Jurkat, Clone E6-1 (cell line): Measurements from ENCODE around the gene FAHD2A. TPM values are rescaled to one million over a fixed set of nuclear protein-coding genes. Genes with fewer than 3 reads are reported as not detected.
"Not testable (repeated sequence)": the region's sequence is repeated elsewhere in the genome, so short reads cannot be mapped to it uniquely, and the experiment has no call there.

Source experiments
- DNase-seq: peaks from one replicate; pipeline ENCODE4 v3.0.0-alpha.2; 2011; ENCODE audit warnings: low read depth, low spot score
- H3K4me3 ChIP-seq: 2 replicates; pipeline ENCODE4 v1.5.1; 2011; ENCODE audit warnings: mild to moderate bottlenecking, low read length, control low read depth, moderate library complexity
- polyA plus RNA-seq: library from polyadenylated mRNA; unstranded; fragments of >200 nt; gene quantifications from one replicate; pipeline ENCODE4 v1.2.1, GENCODE V29; 2012; ENCODE audit warnings: missing spikeins; ENCODE audit not compliant: insufficient read length, insufficient read depth

FAHD2A gene, protein sequence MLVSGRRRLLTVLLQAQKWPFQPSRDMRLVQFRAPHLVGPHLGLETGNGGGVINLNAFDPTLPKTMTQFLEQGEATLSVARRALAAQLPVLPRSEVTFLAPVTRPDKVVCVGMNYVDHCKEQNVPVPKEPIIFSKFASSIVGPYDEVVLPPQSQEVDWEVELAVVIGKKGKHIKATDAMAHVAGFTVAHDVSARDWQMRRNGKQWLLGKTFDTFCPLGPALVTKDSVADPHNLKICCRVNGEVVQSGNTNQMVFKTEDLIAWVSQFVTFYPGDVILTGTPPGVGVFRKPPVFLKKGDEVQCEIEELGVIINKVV
- polyA plus RNA-seq = 50.6 TPM

DNA sequence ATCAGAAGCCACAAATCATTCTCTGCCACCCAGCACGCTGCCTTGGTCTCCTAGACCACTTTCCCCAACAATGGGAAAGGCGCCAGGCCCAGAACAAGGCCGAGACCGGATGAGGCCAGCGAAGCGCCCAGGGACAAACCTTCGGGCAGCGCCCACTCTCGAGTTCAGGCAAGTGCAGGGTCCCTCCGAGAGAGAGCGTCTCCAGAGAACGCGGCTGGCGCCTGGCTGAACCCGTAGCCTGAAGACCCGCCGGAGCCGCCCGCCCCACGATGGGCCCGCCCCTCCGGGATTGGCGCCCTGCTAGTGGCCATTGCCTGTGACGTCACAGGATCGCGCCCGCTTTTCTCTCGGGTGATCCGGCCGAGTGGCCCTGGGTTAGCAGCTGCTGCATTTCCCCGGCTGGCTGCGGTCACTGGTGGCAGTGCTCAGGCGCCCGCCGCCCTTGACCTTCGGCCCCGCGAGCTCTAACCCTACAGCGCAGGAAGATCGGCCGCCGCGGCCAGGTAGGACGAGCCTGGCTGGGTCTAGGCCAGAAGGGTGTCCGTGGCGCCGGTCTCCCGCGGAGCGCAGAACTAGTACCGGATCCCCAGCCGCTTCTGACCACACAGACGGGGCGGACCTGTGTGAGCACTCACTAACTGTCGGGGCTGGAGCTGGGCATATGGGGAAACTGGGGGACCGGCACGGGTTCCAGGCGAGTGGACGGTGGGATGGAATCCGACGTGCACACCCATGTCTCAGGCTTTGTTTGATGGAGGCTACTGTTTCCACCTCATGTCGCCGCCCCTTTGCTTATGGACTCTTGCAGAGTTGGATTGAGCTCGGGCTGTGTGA lies at the start of gene FAHD2A:
Gene FAHD2A (plus strand): TSS at position 339 of the 834 bp plus-strand sequence. CDS start 2,851 bp downstream, outside the sequence.
- H3K4me3 ChIP-seq = peak within 1 kb of the TSS; percentile 95
- DNase-seq = peak; percentile 77

DNA sequence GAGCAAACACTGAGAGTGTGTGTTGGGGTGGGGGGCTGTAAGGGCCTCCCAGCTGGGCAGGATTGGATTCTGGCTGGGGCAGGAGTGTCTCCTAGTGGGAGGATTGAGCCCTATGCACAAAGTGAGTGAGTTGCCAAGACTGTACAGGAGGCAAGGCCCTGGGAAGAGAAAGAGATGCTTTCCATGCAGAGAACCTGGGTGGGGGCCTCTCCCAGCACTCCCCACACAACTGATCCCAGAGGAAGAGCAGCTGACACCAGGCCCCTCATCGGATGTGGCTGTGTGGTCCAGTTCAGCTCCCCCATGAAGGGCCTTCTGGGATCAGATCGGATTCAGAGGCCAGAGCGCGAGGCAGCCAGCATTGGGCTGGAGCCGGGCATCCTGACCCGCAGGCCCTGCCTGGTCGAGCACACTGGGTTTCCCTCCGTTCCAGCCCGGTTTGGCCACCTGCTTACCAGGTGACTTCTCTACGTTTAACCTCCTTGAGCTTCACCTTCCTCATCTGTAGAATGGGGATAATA lies 49.4 kb upstream of the FAHD2A start:
- DNase-seq = no peak
- H3K4me3 ChIP-seq = no peak overlapping the region

DNA sequence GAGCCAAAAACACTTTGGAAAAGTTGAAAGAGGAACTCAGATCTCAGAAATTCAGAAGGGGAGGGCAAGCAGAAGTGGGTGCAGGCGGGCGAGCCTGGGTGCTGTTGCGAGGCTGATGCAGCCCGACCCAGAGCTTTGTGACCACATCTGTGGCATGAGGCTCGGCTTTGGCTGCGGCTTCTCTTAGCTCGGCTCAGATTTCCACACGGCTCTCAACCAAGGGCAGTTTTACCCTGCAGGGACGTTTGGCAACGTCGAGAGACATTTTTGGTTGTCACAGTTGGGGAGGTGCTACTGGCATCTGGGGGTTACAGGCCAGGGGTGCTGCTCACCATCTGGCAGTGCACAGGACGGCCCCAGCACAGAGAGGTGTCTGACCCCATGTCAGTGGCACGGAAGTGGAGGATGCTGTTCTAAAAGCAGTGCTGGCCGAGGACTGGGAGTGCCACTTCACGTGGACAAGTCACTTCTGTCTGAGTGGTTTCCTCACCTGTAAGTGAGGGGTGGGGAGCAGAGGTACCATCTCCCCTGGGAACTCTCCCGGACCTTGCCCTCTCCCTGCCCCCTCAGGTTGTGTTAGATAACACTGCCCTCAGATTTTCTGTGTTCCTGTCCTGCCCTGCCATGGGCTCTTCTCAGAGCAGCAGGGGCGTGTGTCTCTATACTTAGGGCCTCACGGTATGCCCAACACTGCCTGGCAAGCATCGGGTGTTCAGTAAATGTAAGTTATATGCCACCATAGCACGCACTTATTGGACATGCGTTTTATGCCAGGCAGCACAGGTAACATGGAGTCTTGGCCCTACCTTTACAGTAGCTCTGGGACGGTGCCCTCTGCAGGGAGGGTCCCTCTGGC lies 48.7 kb upstream of the FAHD2A start:
- DNase-seq = peak; percentile 10
- H3K4me3 ChIP-seq = no peak overlapping the region

DNA sequence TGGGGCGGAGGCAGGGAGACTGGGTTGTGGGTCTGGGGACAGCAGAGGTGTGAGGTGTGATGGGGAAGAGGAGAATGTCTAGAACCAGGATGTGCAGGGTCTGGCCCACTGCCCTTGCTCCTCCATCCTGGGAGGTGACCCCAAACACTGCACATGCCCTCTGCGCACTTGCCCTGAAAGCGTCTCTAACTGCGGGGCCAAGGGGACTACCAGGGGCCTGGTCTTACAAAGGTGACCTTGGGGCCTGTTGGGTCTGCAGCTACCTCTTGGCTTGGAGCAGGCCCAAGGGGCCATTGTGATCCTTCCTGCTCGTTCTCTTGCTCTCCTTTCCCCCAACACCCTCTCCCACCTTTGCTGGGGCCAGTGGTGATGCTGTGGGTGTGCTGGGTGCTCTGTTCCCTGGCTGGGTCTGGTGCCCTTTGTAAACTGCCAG lies 48.0 kb upstream of the FAHD2A start:
- no peak for DNase-seq
- no peak overlapping the region for H3K4me3 ChIP-seq

DNA sequence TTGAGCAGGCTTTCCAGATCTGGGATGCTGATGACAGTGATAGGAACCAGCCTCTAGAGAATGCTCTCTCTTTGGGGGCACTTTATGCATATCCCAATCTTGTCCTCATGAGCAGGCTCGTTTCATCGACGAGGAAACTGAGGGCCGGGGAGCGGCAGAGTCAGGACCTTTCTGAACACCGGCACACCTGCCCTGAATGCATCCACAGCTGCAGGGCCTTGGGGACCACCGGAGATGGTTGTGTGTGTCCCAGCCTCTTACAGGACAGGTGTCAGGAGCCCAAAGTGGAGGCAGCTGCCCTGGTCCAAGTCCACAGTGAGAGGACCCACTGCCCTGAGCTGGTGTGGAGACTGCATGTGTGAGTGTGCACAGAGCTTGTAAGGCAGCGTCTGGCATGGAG lies 47.6 kb upstream of the FAHD2A start:
- DNase-seq = no peak
- H3K4me3 ChIP-seq = no peak overlapping the region

DNA sequence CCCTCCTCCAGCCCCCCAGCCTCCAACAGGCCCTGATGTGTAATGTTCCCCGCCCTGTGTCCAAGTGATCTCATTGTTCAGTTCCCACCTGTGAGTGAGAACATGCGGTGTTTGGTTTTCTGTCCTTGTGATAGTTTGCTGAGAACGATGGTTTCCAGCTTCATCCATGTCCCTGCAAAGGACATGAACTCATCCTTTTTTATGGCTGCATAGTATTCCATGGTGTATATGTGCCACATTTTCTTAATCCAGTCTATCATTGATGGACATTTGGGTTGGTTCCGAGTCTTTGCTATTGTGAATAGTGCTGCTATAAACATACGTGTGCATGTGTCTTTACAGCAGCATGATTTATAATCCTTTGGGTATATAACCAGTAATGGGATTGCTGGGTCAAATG lies 47.0 kb upstream of the FAHD2A start:
- DNase-seq = not testable (repeated sequence)

DNA sequence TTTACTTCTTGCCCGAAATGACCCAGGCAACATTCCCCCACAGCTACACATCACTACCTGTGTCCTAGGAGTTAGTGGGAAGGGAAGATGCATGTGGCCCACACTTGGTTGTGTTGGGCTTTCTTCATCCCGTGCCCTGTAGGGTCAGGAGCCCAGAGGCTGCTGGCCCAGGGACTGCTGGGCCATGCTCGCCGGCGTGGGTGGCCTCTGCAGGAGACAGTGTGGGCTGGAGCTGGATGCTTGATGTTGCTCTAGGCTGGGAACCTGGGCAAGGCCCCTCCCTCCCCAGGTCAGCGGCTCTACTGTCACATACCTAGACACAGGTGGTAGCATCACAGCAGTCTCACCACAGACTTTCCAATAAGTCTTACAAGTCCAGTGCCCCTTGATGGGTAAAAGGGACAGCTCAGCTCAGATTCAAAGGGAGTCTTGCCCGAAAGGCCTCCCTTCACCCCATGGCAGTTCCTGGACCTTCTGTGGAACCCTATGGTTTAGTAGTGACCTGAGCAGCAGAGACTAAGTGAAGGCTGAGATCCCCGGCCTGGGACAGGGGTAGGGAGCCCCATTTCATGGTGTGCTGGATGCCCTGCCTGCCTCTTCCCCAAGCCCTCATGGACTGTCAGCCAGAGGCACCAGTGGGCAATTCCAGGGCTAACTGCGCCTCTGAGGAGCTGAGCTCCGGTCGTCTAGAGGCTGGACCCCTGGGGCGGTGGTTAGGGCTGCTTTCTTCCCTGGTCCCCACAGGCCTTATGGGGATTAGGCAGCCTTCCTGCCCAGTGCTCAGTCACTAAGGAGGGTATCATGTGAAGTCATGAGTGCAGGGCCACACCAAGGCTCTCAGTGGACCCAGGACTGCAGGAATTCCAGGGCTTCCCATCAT lies 45.4 kb upstream of the FAHD2A start:
- DNase-seq = no peak
- H3K4me3 ChIP-seq = no peak overlapping the region

More for the DNA sequence above, 47.0 kb upstream of the FAHD2A start:
- H3K4me3 ChIP-seq = not testable (repeated sequence)

DNA sequence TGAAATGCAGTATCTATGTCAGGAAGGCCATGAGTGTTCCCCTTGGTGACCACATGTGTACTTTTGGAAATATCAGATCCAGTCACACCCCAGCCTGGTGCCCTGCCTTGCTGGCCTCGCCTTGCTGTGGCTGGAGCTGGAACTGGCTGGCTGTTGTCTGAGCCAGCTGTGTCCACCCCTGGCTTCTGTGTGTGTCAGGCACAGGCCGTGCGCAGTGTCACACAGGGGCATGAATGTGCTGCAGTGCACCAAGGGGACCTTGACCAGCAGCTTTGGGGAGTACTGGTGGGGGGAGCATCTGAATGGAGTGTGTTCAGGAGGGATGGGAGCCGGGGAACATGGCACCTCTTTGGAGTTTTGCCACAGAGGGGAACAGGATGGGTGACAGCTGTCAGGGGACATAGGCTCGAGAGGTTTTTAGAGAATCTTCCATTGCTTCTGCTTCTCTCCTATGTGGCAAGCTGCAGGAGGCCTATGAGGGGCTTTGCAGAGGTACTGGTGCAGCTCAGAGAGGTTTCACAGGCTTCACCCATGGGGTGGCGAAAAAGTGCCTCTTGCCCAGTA lies 44.7 kb upstream of the FAHD2A start:
- H3K4me3 ChIP-seq = no peak overlapping the region
- DNase-seq = no peak

DNA sequence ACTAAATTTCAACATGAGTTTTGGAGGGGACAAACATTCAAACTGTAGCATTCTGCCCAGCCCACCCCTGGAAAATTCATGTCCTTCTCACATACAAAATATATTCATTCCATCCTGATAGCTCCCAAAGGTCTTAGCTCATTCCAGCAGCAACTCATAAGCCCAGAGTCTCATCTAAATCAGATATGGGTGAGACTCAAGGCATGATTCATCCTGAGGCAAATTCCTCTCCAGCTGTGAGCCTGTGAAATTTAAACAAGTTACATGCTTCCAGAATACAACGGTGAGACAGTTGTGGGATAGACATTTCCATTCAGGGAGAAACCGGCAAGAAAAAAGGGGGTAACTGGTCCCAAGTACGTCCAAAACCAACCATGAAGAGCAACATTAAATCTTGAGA lies 43.5 kb upstream of the FAHD2A start:
- H3K4me3 ChIP-seq = no peak overlapping the region
- no peak for DNase-seq

DNA sequence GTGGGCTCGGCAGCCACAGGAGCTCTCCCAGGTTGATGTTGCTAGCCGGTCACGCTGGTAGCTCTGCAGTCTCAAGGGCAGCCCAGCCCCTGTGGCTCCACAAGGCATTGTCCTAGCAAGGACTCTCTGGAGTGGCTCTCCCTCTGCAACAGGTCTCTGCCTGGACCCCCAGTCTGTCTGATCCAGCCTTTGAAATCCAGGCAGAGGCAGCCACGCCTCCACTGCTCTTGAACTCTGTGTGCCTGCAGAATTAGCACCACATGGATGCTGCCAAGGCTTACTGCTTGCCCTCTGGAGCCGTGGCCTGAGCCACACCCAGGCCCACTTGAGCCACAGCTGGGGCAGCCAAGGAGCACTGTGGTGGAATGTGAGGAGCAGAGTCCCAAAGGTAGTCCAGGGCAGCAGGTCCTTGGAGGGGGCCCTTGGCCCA lies 43.0 kb upstream of the FAHD2A start:
- no peak overlapping the region for H3K4me3 ChIP-seq
- DNase-seq = no peak

DNA sequence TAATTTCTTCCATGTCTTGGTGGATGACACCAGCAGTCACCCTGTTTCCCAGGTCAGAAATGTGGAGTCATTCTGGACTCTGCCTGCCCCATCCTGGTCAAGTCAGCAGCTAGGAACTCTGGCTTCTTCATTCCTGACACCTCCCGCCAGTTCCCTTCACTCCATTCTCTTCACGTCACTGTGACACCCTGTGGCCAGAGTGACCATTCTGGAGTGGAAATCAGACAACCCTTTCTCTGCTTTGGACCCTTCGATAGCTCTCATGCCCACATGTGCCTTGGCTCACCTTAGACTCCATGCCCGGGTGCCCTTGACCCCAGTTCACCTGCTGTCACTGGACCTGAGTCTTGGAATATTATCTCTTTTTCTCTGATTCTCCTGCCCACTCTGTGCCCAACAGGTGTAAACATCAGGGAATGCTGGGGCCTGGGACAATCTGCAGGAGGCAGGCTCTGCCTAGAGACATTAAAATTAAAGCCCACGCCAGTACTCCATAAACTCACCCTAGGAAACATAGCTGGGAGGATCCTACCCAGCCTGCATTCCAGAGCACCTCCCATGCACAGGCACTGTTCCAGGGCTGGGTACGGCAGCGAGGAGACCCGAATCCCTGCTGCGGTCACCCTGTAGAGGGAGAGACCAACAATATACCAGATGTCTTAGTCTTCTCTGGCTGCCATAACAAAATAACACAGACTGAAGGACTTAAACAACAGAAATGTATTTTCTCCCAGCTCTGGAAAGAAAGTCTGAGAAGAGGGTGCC lies 41.1 kb upstream of the FAHD2A start:
- no peak for DNase-seq

DNA sequence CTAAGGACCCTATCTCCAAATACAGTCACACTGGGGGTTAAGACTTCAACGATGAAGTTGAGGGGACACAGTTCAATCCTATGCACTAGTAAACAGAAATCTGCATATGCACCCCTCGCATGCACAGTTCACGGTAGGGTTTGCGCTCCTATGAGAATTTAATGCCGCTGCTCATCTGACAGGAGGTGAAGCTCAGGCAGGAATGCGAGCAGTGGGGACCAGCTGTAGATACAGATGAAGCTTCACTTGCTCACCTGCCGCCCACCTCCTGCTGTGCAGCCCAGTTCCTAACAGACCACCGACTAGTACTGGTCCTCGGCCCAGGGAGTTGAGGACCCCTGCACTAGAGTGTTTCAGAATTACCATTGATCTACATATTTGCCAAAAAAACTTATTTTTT lies 40.0 kb upstream of the FAHD2A start:
- DNase-seq = no peak

More for the DNA sequence above, 41.1 kb upstream of the FAHD2A start:
- no peak overlapping the region for H3K4me3 ChIP-seq

DNA sequence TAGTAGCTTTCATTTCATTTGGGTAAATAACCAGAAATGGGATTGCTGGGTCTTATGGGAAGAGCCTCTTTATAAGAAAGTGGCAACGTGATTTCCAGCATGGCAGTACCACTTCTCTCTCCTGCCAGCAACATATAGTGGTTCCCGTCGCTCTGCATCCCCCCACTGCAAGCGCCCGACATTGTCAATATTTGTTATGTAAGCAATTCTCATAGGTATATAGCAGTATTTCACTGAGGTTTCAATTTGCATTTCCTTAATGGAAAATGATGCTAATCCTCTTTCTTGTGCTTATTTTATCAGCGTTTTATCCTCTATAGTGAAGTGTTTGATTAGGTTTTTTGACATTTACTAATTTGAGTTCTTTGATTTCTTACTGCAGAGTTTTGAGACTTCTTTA lies 36.0 kb upstream of the FAHD2A start:
- no peak for DNase-seq
- no peak overlapping the region for H3K4me3 ChIP-seq

More for the DNA sequence above, 40.0 kb upstream of the FAHD2A start:
- H3K4me3 ChIP-seq = no peak overlapping the region

DNA sequence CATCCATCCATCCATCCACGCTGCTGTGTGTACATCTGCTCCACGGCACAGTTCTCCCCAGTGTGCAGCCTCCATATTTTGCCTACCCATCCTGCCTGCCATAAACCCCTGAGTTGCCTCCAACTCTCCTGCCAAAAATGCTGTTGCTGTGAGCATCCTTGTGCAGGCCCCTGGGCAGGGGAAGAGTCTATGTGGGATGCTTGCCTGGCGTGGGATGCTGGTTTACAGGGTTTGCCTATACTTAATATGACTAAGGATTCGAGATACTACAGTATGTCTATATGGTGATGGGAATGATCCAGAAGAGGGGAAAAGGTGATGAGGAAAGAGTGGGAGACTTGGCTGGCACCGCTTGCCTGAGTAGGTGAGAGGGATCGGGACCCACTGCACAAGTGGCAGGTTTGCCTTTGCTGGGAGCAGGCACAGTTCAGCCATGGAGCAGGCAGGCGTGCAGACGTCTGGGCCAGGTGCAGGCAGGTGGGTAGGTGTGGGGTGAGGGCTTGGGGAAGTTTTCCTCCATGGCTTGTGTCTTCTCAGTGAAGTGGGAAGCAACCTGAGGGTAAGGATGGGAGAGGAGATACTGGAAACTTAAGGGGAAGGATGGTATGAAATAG lies 30.2 kb upstream of the FAHD2A start:
- no peak for DNase-seq
- H3K4me3 ChIP-seq = no peak overlapping the region

DNA sequence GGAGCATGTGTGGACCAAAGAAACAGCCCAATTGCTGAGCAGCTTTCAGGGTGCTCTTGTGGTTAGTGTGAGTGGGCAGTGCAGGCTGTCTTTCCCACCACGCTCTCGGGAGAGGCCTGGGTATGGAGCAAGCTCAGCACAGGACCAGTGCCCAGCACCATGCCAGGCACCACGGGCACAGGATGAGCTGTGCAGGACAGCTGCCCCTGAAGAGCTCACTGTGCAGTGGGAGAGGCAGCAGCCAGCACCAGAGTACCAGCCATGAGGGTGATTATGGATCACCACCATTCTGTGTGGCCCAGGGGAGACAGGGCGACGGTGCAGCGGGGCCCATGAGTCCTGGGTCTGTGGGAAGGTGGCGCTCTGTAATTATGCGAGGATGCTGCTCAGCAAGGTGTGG lies 29.7 kb upstream of the FAHD2A start:
- no peak overlapping the region for H3K4me3 ChIP-seq

DNA sequence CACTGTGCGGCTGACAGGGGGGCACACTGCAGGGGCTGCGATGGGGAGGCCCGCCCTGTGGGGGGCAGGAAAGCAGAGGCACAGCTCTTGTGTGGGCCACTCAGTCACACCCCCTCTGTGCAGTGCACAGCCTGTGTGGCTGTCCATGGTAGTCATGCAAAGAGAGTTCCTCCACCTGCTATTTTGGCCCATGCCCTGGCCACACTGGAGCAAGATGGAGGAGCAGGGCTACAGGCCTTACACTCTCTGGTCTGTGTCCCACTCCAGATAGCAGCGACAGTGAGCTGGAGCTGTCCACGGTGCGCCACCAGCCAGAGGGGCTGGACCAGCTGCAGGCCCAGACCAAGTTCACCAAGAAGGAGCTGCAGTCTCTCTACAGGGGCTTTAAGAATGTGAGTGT lies 28.5 kb upstream of the FAHD2A start:
- H3K4me3 ChIP-seq = no peak overlapping the region
- no peak for DNase-seq

More for the DNA sequence above, 29.7 kb upstream of the FAHD2A start:
- DNase-seq = no peak

DNA sequence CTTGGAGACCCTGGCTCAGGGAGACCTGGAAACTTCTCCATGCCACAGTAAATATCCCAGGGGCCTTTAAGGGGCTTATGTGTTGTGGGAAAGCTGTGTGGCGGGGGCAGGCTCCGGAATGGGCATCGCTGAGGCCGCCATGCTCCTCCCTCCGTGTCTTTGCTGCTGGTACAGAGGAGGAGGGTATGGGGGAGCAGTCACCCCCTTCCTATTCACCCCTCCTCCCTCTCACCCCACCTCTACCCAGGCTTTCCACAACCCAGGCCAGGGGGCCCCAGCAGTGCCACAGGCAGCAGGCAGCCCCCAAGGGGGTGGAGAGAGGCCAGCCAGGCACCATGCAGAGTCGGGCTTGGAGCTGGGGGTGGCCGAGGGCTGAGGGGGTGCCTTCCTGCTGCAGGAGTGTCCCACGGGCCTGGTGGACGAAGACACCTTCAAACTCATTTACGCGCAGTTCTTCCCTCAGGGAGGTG lies 28.0 kb upstream of the FAHD2A start:
- no peak for DNase-seq
- H3K4me3 ChIP-seq = no peak overlapping the region
